Right lobe of liver (tissue), 6 donors: ENCODE data around the gene NCOA1. TPM values are rescaled to one million over a fixed set of nuclear protein-coding genes. Genes with fewer than 3 reads are reported as not detected.

Source experiments
- ATAC-seq, 4 donors: fragments of 200-7000 bp; cut with Tn5 transposase; one replicate each; pipeline ENCODE4 v1.9.1; 2020; ENCODE audit warnings: mild to moderate bottlenecking in 4 of 4, moderate library complexity in 4 of 4
- DNase-seq, 3 donors: peaks; one replicate each; pipeline ENCODE4 v3.0.0-alpha.2; 2020
- H3K27ac ChIP-seq, 3 donors: fragments of 200-600 bp; one replicate each; pipeline ENCODE4 v1.8.0; 2022
- H3K27me3 ChIP-seq, 2 donors: fragments of 200-600 bp; one replicate each; pipeline ENCODE4 v1.8.0; 2022
- H3K36me3 ChIP-seq, 4 donors: fragments of 200-600 bp; sonication (generic) in 1 of 4; one replicate each; pipeline versions ENCODE4 v1.5.1 to v1.8.0; 2017 to 2022; ENCODE audit warnings: control low read depth in 1 of 4
- H3K4me1 ChIP-seq, 4 donors: fragments of 200-600 bp; sonication (generic) in 1 of 4; one replicate each; pipeline versions ENCODE4 v1.5.1 to v1.8.0; 2017 to 2022; ENCODE audit warnings: control low read depth in 1 of 4
- H3K4me3 ChIP-seq, 3 donors: fragments of 200-600 bp; one replicate each; pipeline ENCODE4 v1.8.0; 2022
- H3K9me3 ChIP-seq, 4 donors: fragments of 200-600 bp; sonication (generic) in 1 of 4; one replicate each; pipeline versions ENCODE4 v1.5.1 to v1.8.0; 2017 to 2022; ENCODE audit warnings: control low read depth in 1 of 4
- CTCF ChIP-seq, 4 donors: fragments of 200-600 bp in 3 of 4; fragments of 450-650 bp in 1 of 4; IDR thresholded peaks; one replicate each; pipeline versions ENCODE4 v1.5.1 to v1.8.0; 2016 to 2022; ENCODE audit warnings: antibody characterized with exemption in 4 of 4, mild to moderate bottlenecking in 2 of 4
- POLR2A ChIP-seq: fragments of 450-650 bp; IDR thresholded peaks from one replicate; pipeline ENCODE4 v1.6.1; 2017; ENCODE audit warnings: antibody characterized with exemption, mild to moderate bottlenecking
- WGBS: methylation state at CpG from one replicate; pipeline ENCODE4 v1.1.6; 2018; ENCODE audit warnings: low coverage, low lambda C conversion rate; ENCODE audit not compliant: insufficient coverage; ENCODE audit errors: missing lambda C conversion rate; 5-methylcytosine and 5-hydroxymethylcytosine counted together
- intact Hi-C, 2 donors: fragments of 100-400 bp; cut with DNase I; formaldehyde crosslinking; loops; one replicate each; pipeline versions ENCODE4 v1.11.2 to v1.14.1; 2022
- total RNA-seq, 6 experiments: library from RNA; depleted of rRNA in 2 of 6; stranded (reverse); fragments of >200 nt in 2 of 6; fragmentation: NEBNext Ultra II Directional in 3 of 6; extraction: Animal tissue kit (Norgen Biotek cat#: 25700) in 3 of 6; gene quantifications; one replicate each; pipeline versions ENCODE4 v1.1.0 to v1.2.4, GENCODE V29; 2016 to 2023
- donor health status: DM: no; HTN: yes; CAD: no.
- donor health status: DM: no; HTN: no; CAD: no.
- donor health status: DM: no; HTN: no; CAD: no.
- donor health status: DM: no; HTN: yes; CAD: no.
- donor health status: DM: no; HTN: yes; CAD: no.

Gene NCOA1
- total RNA-seq, 6 experiments from 2014 or later = 13.5 to 18.9 (median 16.4) TPM

DNA sequence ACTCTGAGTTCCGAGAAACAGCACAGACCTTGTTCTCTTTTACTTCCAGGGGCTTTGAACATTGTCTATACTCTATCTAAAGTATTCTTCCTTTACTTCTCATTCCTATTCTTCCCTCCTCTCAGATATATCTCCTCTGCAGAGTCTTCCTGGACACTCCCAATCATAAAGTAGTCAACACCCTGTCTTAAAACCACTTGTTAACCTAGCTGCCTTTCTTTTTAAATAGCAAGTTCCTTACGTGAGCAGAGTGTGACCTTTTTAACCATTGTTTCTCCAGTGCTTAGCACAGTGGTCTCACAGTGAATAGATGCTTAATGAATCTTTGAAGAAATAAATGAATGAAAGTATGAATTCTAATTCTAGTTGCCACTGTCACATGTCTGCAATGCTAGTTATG, 254.8 kb downstream of the NCOA1 start:
- WGBS = 75% methylated on average over 2 of the region's 2 CpGs
- ATAC-seq (no peak), DNase-seq (no peak)
- no peak overlapping the region for H3K4me3 ChIP-seq
- no peaks in the 10 kb centered on the region for H3K27me3 ChIP-seq
- no peak for TF ChIP-seq POLR2A
- TF ChIP-seq CTCF (IDR thresholded peaks at IDR 0.05) = no peak
- no peaks in the 10 kb centered on the region for H3K4me1 ChIP-seq
- no peak overlapping the region for H3K27ac ChIP-seq
- peaks cover 0 to 6% (median 2%) of the 10 kb centered on the region in 4 donors for H3K36me3 ChIP-seq
- intact Hi-C loops = no loop called here
- no peaks in the 10 kb centered on the region for H3K9me3 ChIP-seq

DNA sequence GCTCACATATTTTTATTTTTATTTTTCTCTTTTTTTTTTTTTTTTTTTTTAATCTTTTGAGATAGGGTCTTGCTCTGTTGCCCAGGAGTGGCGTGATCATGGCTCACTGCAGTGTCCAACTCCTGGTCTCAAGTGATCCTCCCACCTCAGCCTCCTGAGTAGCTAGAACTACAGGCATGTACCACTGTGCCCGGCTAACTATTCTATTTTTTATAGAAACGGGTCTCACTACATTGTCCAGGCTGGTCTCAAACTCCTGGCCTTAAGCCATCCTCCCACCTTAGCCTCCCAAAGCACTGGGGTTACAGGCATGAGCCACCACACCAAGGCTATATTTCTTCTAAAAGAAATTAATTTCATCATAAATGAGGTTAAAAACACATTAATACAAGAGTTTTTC, 256.2 kb downstream of the NCOA1 start:
- Histone ChIP-seq H3K27ac (no peak overlapping the region), H3K9me3 (no peaks in the 10 kb centered on the region), H3K4me3 (no peak overlapping the region), H3K36me3 (peaks cover 0 to 5% (median under 1%) of the 10 kb centered on the region in 4 donors), H3K27me3 (no peaks in the 10 kb centered on the region), H3K4me1 (no peaks in the 10 kb centered on the region)
- TF ChIP-seq CTCF (IDR thresholded peaks at IDR 0.05) = no peak
- TF ChIP-seq POLR2A = no peak
- WGBS = 100% methylated on average over 2 of the region's 3 CpGs
- ATAC-seq = no peak
- intact Hi-C loops = no loop called here
- no peak for DNase-seq

DNA sequence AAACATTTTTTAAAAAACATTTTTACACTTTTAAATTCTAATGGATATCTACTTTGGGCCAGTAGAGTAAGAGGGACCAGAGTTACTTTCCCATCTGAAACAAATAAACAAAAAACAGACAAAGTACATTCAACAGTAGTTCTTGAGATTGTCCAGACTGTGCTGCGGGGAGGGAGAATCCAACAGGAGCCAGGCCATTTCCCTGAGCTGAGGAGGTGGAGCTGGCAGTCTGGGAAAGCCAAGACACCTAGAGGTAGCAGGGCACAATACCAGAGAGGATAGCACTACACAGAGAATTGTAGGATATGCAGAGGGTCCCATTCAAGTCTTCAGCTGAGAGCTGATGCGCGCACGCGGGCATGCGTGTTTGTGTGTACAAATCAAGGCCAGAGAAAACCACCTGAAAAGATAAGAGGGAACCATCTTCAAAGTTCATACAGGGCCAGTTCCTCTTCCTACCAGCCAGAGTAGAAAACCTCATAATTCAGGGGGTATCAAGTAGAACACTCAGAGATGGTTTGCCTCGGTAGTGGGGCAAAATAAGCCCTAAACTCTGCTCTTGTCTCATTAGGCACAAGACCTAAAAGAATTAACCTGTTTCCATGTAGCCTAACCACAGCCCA, 258.1 kb downstream of the NCOA1 start:
- TF ChIP-seq CTCF (IDR thresholded peaks at IDR 0.05) = no peak
- no peak for TF ChIP-seq POLR2A
- ATAC-seq = no peak
- Histone ChIP-seq H3K4me3 (no peak overlapping the region), H3K36me3 (peaks cover 0 to 13% (median 2%) of the 10 kb centered on the region in 4 donors), H3K9me3 (no peaks in the 10 kb centered on the region), H3K4me1 (no peaks in the 10 kb centered on the region), H3K27ac (no peak overlapping the region), H3K27me3 (no peaks in the 10 kb centered on the region)
- intact Hi-C loops = no loop called here
- no peak for DNase-seq
- WGBS = 100% methylated on average over 7 of the region's 7 CpGs

GRCh38 chr2:24754985-24755705, 264.1 kb downstream of the NCOA1 start:
- Histone ChIP-seq H3K9me3 (no peaks in the 10 kb centered on the region), H3K4me3 (no peak overlapping the region), H3K27ac (no peak overlapping the region), H3K27me3 (no peaks in the 10 kb centered on the region), H3K36me3 (peaks cover 0 to 35% (median 12%) of the 10 kb centered on the region in 4 donors), H3K4me1 (no peaks in the 10 kb centered on the region)
- intact Hi-C loops = no loop called here
- no peak for ATAC-seq
- DNase-seq = no peak
- TF ChIP-seq POLR2A (no peak), CTCF (IDR thresholded peaks at IDR 0.05) (no peak)
- WGBS = 77% methylated on average over 3 of the region's 3 CpGs
